GM23248 (cell line): ENCODE results near the gene CNTN1.

Source experiments
- EZH2 ChIP-seq: fragments of 200-600 bp; sonication (generic); IDR thresholded peaks from 2 replicates; pipeline ENCODE4 v1.6.1; 2018; ENCODE audit warnings: antibody characterized with exemption, mild to moderate bottlenecking; ENCODE audit not compliant: insufficient read depth, poor library complexity, severe bottlenecking
- EZH2phosphoT487 ChIP-seq: fragments of 200-600 bp; sonication (generic); IDR thresholded peaks from 2 replicates; pipeline ENCODE4 v1.6.1; 2018; ENCODE audit warnings: antibody characterized with exemption, moderate library complexity, mild to moderate bottlenecking, low read depth; ENCODE audit not compliant: insufficient read depth

DNA sequence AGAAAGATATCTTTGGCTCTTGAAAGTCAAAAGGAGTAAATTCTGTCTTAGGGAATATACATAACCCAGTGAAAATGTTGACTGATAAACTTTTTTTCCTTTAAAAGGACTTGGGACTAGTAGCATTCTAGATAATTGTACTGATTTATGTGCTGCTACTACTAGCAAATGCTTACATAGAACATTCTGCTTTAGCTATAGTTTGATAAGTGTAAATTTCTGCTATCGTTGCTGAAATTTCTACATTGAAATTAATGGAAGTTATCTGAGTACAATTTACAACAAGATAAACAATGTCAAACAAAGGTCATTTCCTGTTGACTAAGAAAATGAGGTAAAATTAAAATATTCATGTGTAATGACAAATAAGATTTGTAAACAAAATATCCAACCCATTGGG, 48.3 kb upstream of the CNTN1 start:
- no peak for TF ChIP-seq EZH2
- TF ChIP-seq EZH2phosphoT487: no peak
